Activated naive CD4-positive, alpha-beta T cell treated with anti-CD3 and anti-CD28 coated beads, Interleukin-2, amount 50 U/mL, for 24 hours (primary cell): ENCODE results near the gene LMTK2.

ENCODE experiments used
- H3K27ac Mint-ChIP-seq: one replicate; pipeline ENCODE4 v1.8.0; 2021; ENCODE audit warnings: mild to moderate bottlenecking, mixed read lengths
- H3K27me3 Mint-ChIP-seq: one replicate; pipeline ENCODE4 v1.8.0; 2021; ENCODE audit warnings: mixed read lengths
- H3K36me3 Mint-ChIP-seq: one replicate; pipeline ENCODE4 v1.8.0; 2021; ENCODE audit warnings: mixed read lengths
- H3K4me1 Mint-ChIP-seq: one replicate; pipeline ENCODE4 v1.8.0; 2021; ENCODE audit warnings: mixed read lengths
- H3K4me3 Mint-ChIP-seq: one replicate; pipeline ENCODE4 v1.8.0; 2021; ENCODE audit warnings: mild to moderate bottlenecking, mixed read lengths
- H3K9me3 Mint-ChIP-seq: one replicate; pipeline ENCODE4 v1.8.0; 2021; ENCODE audit warnings: mixed read lengths

LMTK2 gene

GRCh38 chr7:98149116-98149692 is 42.5 kb downstream of the LMTK2 start:
- H3K4me3 Mint-ChIP-seq = no peak overlapping the region
- H3K36me3 Mint-ChIP-seq = peaks cover 29% of the 10 kb centered on the region
- no peaks in the 10 kb centered on the region for H3K27me3 Mint-ChIP-seq
- no peak overlapping the region for H3K27ac Mint-ChIP-seq
- no peaks in the 10 kb centered on the region for H3K4me1 Mint-ChIP-seq
- peaks cover 7% of the 10 kb centered on the region for H3K9me3 Mint-ChIP-seq

GRCh38 chr7:98151884-98152283 is 45.2 kb downstream of the LMTK2 start:
- H3K27me3 Mint-ChIP-seq = no peaks in the 10 kb centered on the region
- H3K36me3 Mint-ChIP-seq = peaks cover 28% of the 10 kb centered on the region
- H3K4me3 Mint-ChIP-seq = no peak overlapping the region
- H3K27ac Mint-ChIP-seq = no peak overlapping the region
- no peaks in the 10 kb centered on the region for H3K4me1 Mint-ChIP-seq
- H3K9me3 Mint-ChIP-seq = no peaks in the 10 kb centered on the region

GRCh38 chr7:98156700-98157099 is 50.0 kb downstream of the LMTK2 start:
- Mint-ChIP-seq H3K27ac (no peak overlapping the region), H3K9me3 (no peaks in the 10 kb centered on the region)

GRCh38 chr7:98157761-98158160 is 51.1 kb downstream of the LMTK2 start:
- no peak overlapping the region for H3K4me3 Mint-ChIP-seq
- H3K4me1 Mint-ChIP-seq = no peaks in the 10 kb centered on the region
- H3K27me3 Mint-ChIP-seq = no peaks in the 10 kb centered on the region
- H3K9me3 Mint-ChIP-seq = no peaks in the 10 kb centered on the region
- H3K36me3 Mint-ChIP-seq = peaks cover 13% of the 10 kb centered on the region
- no peak overlapping the region for H3K27ac Mint-ChIP-seq

More at GRCh38 chr7:98156700-98157099, 50.0 kb downstream of the LMTK2 start:
- H3K4me3 Mint-ChIP-seq = no peak overlapping the region
- H3K4me1 Mint-ChIP-seq = no peaks in the 10 kb centered on the region
- H3K36me3 Mint-ChIP-seq = peaks cover 19% of the 10 kb centered on the region
- H3K27me3 Mint-ChIP-seq = no peaks in the 10 kb centered on the region

- Mint-ChIP-seq H3K9me3 (no peaks in the 10 kb centered on the region), H3K4me1 (peaks cover 19% of the 10 kb centered on the region), H3K4me3 (no peak overlapping the region), H3K36me3 (peaks cover 1% of the 10 kb centered on the region), H3K27ac (no peak overlapping the region), H3K27me3 (no peaks in the 10 kb centered on the region)
Observed at GRCh38 chr7:98162758-98163157, 56.1 kb downstream of the LMTK2 start.

GRCh38 chr7:98163269-98163668 is 56.6 kb downstream of the LMTK2 start:
- Mint-ChIP-seq H3K36me3 (peaks cover 1% of the 10 kb centered on the region), H3K9me3 (no peaks in the 10 kb centered on the region), H3K4me1 (peaks cover 24% of the 10 kb centered on the region), H3K27ac (no peak overlapping the region), H3K4me3 (no peak overlapping the region), H3K27me3 (no peaks in the 10 kb centered on the region)

- H3K9me3 Mint-ChIP-seq = no peaks in the 10 kb centered on the region
- H3K4me1 Mint-ChIP-seq = peaks cover 28% of the 10 kb centered on the region
- peaks cover 1% of the 10 kb centered on the region for H3K36me3 Mint-ChIP-seq
- no peak overlapping the region for H3K4me3 Mint-ChIP-seq
- no peaks in the 10 kb centered on the region for H3K27me3 Mint-ChIP-seq
- H3K27ac Mint-ChIP-seq = no peak overlapping the region
Observed at GRCh38 chr7:98163704-98164494, 57.2 kb downstream of the LMTK2 start.

- Mint-ChIP-seq H3K4me3 (no peak overlapping the region), H3K9me3 (no peaks in the 10 kb centered on the region), H3K27ac (no peak overlapping the region), H3K27me3 (no peaks in the 10 kb centered on the region), H3K36me3 (no peaks in the 10 kb centered on the region), H3K4me1 (peaks cover 28% of the 10 kb centered on the region)
Observed at GRCh38 chr7:98165827-98166667, 59.4 kb downstream of the LMTK2 start.

GRCh38 chr7:98166668-98166970 is 60.0 kb downstream of the LMTK2 start:
- Mint-ChIP-seq H3K4me3 (no peak overlapping the region), H3K9me3 (no peaks in the 10 kb centered on the region), H3K27me3 (no peaks in the 10 kb centered on the region), H3K4me1 (peaks cover 28% of the 10 kb centered on the region), H3K36me3 (no peaks in the 10 kb centered on the region), H3K27ac (no peak overlapping the region)

GRCh38 chr7:98167653-98168052 is 61.0 kb downstream of the LMTK2 start:
- Mint-ChIP-seq H3K27ac (no peak overlapping the region), H3K27me3 (no peaks in the 10 kb centered on the region), H3K9me3 (no peaks in the 10 kb centered on the region), H3K36me3 (peaks cover 1% of the 10 kb centered on the region), H3K4me1 (peaks cover 28% of the 10 kb centered on the region), H3K4me3 (no peak overlapping the region)

- H3K4me1 Mint-ChIP-seq = peaks cover 28% of the 10 kb centered on the region
- H3K27ac Mint-ChIP-seq = no peak overlapping the region
- no peak overlapping the region for H3K4me3 Mint-ChIP-seq
- peaks cover 1% of the 10 kb centered on the region for H3K36me3 Mint-ChIP-seq
- H3K9me3 Mint-ChIP-seq = no peaks in the 10 kb centered on the region
- no peaks in the 10 kb centered on the region for H3K27me3 Mint-ChIP-seq
Observed at GRCh38 chr7:98168181-98168903, 61.7 kb downstream of the LMTK2 start.

- H3K27ac Mint-ChIP-seq = no peak overlapping the region
- no peaks in the 10 kb centered on the region for H3K27me3 Mint-ChIP-seq
- H3K36me3 Mint-ChIP-seq = peaks cover 1% of the 10 kb centered on the region
- no peaks in the 10 kb centered on the region for H3K9me3 Mint-ChIP-seq
- peaks cover 28% of the 10 kb centered on the region for H3K4me1 Mint-ChIP-seq
- H3K4me3 Mint-ChIP-seq = no peak overlapping the region
Observed at GRCh38 chr7:98168904-98169621, 62.4 kb downstream of the LMTK2 start.

- Mint-ChIP-seq H3K4me3 (no peak overlapping the region), H3K27ac (no peak overlapping the region), H3K4me1 (peaks cover 19% of the 10 kb centered on the region), H3K27me3 (no peaks in the 10 kb centered on the region), H3K36me3 (peaks cover 1% of the 10 kb centered on the region), H3K9me3 (no peaks in the 10 kb centered on the region)
Observed at GRCh38 chr7:98170966-98171365, 64.3 kb downstream of the LMTK2 start.

GRCh38 chr7:98171449-98171848 is 64.8 kb downstream of the LMTK2 start:
- Mint-ChIP-seq H3K36me3 (peaks cover 1% of the 10 kb centered on the region), H3K9me3 (no peaks in the 10 kb centered on the region), H3K4me3 (no peak overlapping the region), H3K27me3 (no peaks in the 10 kb centered on the region), H3K4me1 (peaks cover 16% of the 10 kb centered on the region), H3K27ac (no peak overlapping the region)
